HG03342 (cell line): ENCODE results near the gene PACSIN2.
"Not testable (repeated sequence)": the region's sequence is repeated elsewhere in the genome, so short reads cannot be mapped to it uniquely, and the experiment has no call there.

Experiments
- ATAC-seq: cut with Tn5 transposase; IDR thresholded peaks from one replicate; pipeline ENCODE4 v1.9.1; 2021; ENCODE audit warnings: mild to moderate bottlenecking, moderate library complexity; ENCODE audit not compliant: unreplicated experiment

PACSIN2 gene

GRCh38 chr22:43014869-43015676 is at the start of gene PACSIN2:
TSS of gene PACSIN2 (minus strand) at chr22:43015149. CDS start at chr22:42912080, 103,069 bp downstream.
- peak; percentile 88 for ATAC-seq

- no peak for ATAC-seq
Observed at GRCh38 chr22:43060183-43060582, 45.2 kb upstream of the PACSIN2 start.

- ATAC-seq = no peak
Observed at GRCh38 chr22:43057641-43058040, 42.7 kb upstream of the PACSIN2 start.

- ATAC-seq = no peak
Observed at GRCh38 chr22:43053176-43053575, 38.2 kb upstream of the PACSIN2 start.

- ATAC-seq = no peak
Observed at GRCh38 chr22:43050995-43051394, 36.0 kb upstream of the PACSIN2 start.

- no peak for ATAC-seq
Observed at GRCh38 chr22:43047605-43048004, 32.7 kb upstream of the PACSIN2 start.

- no peak for ATAC-seq
Observed at GRCh38 chr22:43044290-43044712, 29.4 kb upstream of the PACSIN2 start.

GRCh38 chr22:43042101-43042780 is 27.3 kb upstream of the PACSIN2 start:
- ATAC-seq = no peak

GRCh38 chr22:43039800-43040199 is 24.9 kb upstream of the PACSIN2 start:
- ATAC-seq = no peak

GRCh38 chr22:43038325-43038724 is 23.4 kb upstream of the PACSIN2 start:
- ATAC-seq = no peak

- no peak for ATAC-seq
Observed at GRCh38 chr22:43036282-43036829, 21.4 kb upstream of the PACSIN2 start.

- no peak for ATAC-seq
Observed at GRCh38 chr22:43035250-43035649, 20.3 kb upstream of the PACSIN2 start.

- no peak for ATAC-seq
Observed at GRCh38 chr22:43031617-43032016, 16.7 kb upstream of the PACSIN2 start.

GRCh38 chr22:43018615-43019014 is 3.7 kb upstream of the PACSIN2 start:
- ATAC-seq = no peak

- ATAC-seq = no peak
Observed at GRCh38 chr22:43017525-43018460, 2.8 kb upstream of the PACSIN2 start.

- ATAC-seq = not testable (repeated sequence)
Observed at GRCh38 chr22:43016150-43016549, 1.2 kb upstream of the PACSIN2 start.

GRCh38 chr22:43015677-43016042 is 711 bp upstream of the PACSIN2 start:
- ATAC-seq = no peak

- ATAC-seq = no peak
Observed at GRCh38 chr22:43014316-43014868, 557 bp downstream of the PACSIN2 start.

GRCh38 chr22:43013355-43014315 is 1.3 kb downstream of the PACSIN2 start:
- no peak for ATAC-seq
